C4-2B (cell line): Measurements from ENCODE around the gene DDC.

ENCODE experiments used
- ZFX ChIP-seq: fragments of 450-650 bp; IDR thresholded peaks from 2 replicates; pipeline ENCODE4 v1.6.1; 2017
- TF ChIP-seq, protein P1 (sequence below): fragments of 450-650 bp; conservative IDR thresholded peaks from 2 replicates; pipeline ENCODE4 v1.5.1; 2017; ENCODE audit warnings: mild to moderate bottlenecking

DNA sequence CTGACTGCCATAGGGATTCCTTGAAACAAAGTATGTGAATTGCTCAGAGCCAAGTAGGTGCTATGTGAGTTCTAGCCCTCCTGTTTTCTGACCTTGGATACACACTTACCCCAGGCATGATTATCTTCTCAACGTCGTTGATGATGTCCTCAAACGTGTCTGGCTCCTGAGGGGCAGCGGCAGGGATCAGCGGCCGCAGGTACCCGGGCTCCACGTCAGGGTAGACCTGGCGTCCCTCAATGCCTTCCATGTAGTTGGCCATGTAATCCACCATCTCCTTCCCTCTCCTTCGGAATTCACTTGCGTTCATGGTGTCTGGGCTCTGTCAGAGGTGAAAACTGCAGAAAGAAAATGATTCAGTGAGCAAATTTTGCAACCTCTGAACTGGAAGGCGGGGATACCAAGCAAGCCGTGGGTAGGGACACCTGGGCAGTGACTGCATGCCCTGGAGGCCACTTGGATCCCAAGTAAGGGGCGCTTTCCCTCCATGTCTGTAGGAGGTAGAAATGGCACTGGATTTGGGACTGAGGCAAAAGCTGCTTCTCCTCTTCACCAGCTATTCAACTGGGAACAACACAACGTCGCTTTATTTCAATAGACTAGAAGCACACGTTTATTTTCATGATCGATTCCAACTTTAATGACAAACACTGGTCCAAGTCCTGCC is 21.3 kb downstream of the DDC start:
- TF ChIP-seq, protein P1, sequence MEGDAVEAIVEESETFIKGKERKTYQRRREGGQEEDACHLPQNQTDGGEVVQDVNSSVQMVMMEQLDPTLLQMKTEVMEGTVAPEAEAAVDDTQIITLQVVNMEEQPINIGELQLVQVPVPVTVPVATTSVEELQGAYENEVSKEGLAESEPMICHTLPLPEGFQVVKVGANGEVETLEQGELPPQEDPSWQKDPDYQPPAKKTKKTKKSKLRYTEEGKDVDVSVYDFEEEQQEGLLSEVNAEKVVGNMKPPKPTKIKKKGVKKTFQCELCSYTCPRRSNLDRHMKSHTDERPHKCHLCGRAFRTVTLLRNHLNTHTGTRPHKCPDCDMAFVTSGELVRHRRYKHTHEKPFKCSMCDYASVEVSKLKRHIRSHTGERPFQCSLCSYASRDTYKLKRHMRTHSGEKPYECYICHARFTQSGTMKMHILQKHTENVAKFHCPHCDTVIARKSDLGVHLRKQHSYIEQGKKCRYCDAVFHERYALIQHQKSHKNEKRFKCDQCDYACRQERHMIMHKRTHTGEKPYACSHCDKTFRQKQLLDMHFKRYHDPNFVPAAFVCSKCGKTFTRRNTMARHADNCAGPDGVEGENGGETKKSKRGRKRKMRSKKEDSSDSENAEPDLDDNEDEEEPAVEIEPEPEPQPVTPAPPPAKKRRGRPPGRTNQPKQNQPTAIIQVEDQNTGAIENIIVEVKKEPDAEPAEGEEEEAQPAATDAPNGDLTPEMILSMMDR: no peak
- no peak for TF ChIP-seq ZFX
